ENCODE data around the gene DYNLRB1. TPM values are rescaled to one million over a fixed set of nuclear protein-coding genes. Genes with fewer than 3 reads are reported as not detected.
A peak's percentile ranks its signal among the peaks of the same experiment; 100 is the strongest.
"Not testable (repeated sequence)": the region's sequence is repeated elsewhere in the genome, so short reads cannot be mapped to it uniquely, and the experiment has no call there.

Gene DYNLRB1
- total RNA-seq, 1 donor from 2014 or later = 33.5 TPM

GRCh38 chr20:34512266-34512954 lies 3.8 kb upstream of the DYNLRB1 start:
- DNase-seq = no peak

DNA sequence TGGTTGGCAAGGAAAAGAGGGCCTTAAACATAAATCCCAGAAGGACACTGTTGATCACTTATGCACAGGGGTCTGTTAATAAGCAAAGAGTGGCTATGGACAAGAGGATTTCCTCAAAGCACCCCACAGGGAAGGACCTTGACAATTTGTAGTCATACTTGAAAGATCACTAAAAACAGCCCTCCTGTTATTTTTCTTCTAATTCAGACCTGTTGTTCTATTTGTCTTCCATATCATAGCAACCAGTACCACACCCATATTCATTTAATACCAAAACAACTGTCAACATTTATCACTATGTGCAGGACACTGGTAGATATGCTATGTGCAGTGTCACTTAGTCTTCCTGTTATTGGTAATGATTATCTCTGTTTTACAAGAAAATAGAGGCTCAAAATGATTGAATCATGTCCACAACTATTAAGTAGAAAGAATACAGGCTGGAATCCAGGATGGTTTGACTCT lies 3.2 kb upstream of the DYNLRB1 start:
- DNase-seq = no peak

DNA sequence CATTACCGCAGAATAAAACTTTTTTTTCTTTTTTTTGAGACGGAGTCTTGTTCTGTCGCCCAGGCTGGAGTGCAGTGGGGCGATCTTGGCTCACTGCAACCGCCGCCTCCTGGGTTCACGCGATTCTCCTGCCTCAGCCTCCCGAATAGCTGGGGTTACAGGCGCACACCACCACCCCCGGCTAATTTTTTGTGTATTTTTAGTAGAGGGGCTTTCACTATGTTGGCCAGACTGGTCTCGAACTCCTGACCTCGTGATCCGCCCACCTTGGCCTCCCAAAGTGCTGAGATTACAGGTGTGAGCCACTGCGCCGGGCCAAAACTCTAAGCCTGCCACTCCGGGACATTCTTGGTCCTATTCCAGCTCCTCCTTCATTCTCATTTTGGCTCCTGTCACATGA lies 2.2 kb upstream of the DYNLRB1 start:
- DNase-seq = not testable (repeated sequence)

- DNase-seq = no peak
Observed at GRCh38 chr20:34514897-34515483, 1.2 kb upstream of the DYNLRB1 start.

DNA sequence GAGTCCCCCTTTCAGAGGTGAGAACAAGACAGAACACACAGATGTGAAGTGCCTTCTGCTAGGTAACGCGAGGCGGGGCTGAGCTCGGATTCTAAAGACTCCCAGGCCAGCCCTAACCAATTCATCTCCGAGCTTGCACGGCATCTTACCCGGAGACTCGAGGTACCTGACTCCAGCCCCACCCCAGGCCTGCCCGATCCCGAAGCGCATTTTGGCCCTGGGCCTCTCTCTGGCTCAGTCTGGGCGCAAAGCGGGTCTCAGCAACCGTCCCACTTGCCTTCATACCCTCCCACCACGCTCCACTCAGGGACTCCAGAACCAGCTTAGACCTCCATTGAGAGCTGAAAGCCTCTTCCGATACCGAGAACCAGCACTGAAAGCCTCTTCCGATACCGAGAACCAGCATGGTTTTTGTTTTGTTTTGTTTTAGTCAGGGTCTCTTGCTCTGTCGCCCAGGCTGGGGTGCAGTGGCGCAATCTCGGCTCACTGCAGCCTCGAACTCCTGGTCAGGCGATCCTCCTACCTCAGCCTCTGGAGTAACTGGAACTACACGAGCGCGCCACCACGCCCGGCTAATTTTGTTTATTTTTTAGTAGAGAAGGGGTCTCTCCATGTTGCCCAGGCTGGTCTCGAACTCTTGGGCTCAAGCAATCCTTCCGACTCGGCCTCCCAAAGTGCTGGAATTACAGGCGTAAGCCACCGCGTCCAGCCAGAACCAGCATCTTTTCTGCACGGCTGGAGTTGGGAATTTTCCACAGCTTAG lies 557 bp upstream of the DYNLRB1 start:
- peak; percentile 68 for DNase-seq

DNA sequence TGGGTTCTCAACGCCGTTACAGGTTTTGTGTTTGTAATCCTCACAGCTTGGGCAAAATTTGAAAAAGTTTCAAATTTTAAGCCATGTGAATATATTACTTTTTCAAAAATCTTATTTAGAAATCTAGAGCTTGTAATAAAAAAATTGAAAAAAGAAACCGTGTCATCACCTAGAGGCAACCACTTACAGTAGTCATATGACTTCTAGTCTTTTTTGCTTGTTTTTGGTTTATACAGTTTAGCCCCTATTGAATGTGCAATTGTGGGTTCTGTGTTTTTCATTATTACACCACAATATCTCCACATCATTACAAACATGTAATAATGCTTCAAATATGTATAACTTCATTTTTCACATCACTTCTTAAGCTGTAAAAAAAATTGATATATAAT lies 888 bp downstream of the DYNLRB1 start:
- DNase-seq = no peak

GRCh38 chr20:34518863-34519262 lies 2.6 kb downstream of the DYNLRB1 start:
- DNase-seq = not testable (repeated sequence)

DNA sequence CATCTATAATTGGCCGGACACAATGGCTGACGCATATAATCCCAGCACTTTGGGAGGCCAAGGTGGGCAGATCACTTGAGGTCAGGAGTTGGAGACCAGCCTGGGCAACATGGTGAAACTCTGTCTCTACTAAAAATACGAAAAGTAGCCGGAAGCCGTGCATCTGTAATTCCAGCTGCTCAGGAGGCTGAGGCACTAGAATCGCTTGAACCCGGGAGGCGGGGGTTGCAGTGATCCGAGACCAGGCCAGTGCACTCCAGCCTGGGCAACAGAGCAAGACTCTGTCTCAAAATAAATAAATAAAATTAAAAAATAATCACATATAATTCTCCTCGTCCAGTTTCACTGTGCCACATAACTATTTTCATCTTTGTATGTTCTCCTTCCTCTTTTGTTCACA lies 3.6 kb downstream of the DYNLRB1 start:
- not testable (repeated sequence) for DNase-seq

DNA sequence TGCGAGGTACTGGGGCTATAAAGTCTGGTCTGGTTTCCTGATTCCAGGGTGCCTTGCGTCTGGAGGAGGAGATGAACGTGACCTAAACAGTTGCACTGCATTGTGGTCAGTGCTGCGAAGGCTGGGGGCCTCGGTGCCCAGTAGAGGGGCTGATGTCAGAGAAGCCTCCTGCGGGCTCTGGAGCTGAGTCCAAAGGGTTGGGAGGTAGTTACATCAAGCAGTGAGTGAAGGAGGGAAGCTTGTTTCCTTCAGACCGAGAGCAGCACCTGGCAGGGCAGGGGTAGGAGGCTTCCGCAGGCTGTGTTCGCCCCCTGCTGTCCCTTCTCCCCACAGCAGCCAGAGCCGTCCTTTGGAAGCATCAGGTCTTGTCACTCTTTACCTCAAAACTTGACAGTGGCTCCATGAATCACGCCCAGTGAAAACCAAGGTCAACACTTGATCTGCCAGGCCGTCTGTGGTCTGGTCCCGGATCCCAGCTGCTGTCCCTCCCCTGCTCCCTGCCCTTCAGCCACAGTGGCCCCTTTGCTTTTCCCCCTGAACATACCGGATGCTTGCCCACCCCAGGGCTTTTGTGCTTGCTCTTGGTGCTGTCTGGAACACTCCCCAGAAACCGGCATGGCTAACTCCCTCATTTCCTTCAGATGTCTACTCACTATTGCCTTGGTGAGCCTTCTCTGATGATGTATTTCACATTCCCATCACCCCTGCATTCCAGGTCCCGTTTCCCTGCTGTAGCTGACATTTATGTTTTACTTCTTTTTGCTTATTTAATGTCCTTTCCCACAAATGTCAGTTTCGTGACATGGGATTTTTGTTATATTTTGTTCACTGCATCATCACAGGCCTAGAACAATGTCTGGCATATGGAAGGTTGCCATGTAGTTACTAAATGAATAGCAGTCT lies 7.0 kb downstream of the DYNLRB1 start:
- no peak for DNase-seq

DNA sequence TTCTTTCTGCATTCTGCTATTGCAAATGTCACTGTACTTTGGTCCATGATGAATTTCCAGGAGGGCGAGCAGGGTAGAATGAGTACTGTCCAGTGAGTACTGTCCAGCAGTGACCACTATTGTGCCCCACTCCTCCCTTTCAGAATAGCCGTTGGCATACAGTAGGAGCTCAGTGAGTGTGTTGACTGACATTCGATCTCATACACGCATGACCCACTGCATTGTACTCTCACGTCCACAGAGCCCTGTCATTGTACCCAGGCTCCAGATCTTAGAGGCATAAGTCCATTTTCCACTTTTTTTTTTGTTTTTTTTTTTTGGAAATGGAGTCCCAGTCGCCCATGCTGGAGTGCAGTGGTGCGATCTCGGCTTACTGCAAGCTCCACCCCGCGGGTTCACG lies 8.2 kb downstream of the DYNLRB1 start:
- DNase-seq = no peak

DNA sequence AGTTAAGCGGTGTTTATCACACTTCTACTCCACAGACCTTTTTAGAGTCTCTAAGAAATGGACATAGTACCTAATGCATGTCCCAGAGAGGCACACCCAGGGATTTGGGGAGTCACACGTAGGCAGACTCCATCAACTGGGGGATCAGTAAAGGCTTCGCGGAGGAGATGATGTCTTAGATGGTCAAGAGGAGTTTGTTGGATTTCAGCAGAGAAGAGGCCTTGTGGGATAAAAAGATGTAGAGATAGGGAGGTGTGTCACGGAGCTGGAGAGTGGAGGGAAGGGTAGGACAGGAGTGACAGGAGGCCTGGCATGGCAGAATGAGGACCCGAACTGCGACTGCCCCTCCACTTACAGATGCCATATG lies 9.1 kb downstream of the DYNLRB1 start:
- DNase-seq = no peak

GRCh38 chr20:34525709-34526416 lies 9.6 kb downstream of the DYNLRB1 start:
- peak; percentile 52 for DNase-seq

DNA sequence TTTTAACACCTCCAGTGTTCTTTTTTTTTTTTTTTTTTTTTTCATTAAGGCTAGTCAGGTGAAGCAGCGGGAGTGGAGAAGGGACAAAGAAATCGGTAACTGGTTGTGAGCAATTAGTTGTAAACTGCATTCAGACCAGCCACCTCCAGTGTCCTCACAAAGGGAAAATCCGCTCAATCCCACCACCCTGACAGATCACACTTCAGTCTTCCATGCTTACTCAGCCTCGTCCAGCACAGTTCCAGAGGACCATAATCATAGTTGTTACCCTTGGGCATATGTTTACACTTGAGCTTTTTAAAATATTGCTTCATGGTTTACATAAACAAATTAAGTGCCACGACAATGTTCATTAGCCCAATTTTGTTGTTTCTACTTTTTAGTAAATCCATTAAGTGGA lies 10.2 kb downstream of the DYNLRB1 start:
- no peak for DNase-seq

DNA sequence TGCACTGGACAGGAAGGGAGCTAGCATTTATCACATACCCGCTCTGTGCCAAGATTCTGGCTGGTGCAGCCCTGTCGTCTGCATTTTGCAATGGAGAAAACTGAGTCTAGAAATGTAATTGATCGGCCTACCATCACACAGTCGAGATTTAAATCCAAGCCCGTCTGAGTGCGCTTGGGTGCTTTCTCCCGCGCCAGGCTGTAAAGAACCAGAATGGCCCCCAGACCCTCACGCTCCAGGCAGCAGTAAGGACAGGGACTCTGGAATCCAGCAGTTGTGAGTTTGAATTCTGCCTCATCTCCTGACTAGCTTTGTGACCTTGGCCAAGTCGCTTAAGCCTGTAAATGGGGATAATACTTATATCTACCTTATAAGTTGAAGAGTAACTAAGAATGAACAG lies 10.8 kb downstream of the DYNLRB1 start:
- DNase-seq = no peak

DNA sequence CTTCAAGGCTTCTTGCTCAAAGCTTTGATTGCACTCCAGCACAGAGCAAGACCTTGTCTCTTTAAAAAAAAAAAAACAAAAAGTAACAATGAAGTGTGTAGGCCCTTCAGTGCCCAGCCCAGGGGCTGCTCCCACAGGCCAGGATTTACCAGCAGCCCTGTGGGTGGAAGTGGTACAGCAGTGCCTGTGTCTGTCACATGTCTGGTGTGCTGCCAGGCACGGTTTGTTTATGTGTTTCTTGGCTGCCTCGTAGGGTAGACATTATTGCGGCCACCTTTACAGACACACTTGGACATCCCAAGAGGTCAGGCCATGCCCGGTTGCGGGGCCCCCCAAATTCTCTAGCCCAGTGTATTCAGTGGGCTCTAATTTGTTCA lies 12.7 kb downstream of the DYNLRB1 start:
- peak; percentile 18 for DNase-seq

DNA sequence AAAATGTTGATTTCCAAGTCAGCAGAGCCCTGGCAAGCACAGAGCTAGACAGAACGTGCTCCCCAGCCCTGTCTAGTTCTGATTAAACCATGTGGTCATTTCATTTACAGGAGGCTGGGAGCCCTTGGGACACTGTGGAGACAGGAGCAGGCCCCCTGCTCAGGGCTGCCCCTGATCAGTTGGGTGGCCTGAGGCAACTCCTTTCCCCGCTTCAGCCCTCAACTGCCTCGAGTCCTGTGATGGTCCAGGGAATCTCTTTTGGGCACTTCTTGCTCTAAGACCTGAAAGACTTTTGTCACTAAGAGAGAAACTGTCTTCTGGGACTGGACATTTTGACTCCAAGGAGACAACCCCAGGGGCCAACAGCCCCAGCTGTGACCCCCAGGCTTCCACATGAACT lies 13.5 kb downstream of the DYNLRB1 start:
- DNase-seq = no peak

DNA sequence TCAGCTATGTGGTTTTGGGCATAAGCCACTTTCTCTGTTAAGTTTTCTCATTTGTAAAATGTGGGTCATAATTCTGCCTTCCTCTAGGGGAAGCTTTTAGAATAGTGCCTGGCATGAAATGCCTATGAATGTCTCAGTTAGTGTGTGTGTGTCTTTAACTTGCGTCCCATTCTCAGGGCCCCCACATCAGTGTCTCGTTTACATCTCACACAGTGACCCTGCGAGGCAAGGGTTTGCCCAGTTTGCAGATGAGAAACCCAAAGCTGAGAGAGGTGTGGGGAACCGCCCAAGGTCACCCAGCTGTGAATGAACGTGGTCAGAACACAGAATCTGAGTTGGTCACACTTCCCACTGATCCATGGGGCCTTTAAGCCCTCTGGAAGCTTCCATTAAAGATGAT lies 14.1 kb downstream of the DYNLRB1 start:
- no peak for DNase-seq

DNA sequence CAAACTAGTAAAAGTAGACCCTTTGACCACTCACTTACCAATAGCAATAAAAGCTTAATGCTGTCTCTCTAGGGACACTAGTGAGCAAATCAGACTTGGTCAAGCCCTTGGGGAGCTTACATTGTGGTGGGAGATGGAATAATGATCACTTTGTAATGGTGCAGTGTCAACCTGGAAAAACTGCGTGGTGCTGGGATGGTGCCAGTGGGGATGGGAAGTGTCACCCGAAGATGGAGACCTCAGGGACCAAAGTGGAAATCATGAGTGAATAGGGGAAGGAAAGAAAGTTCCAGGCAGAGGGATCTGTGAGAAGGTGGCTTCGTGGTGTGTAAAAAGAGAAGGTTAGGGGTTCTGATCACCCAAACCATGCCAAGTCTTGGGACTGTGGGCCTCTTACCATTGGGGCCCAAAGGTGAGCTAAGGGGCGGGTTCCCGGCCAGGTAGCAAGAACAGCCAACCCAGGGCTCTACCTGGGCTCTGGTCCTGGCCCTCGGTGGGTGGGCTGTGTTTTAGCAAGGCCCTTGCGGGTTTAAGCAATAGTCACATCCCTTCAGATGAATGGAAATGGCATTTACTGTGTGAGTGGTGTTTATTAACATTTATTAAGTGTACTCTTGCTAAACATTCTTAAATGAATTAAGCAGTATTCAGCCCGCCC lies 15.5 kb downstream of the DYNLRB1 start:
- no peak for DNase-seq

DNA sequence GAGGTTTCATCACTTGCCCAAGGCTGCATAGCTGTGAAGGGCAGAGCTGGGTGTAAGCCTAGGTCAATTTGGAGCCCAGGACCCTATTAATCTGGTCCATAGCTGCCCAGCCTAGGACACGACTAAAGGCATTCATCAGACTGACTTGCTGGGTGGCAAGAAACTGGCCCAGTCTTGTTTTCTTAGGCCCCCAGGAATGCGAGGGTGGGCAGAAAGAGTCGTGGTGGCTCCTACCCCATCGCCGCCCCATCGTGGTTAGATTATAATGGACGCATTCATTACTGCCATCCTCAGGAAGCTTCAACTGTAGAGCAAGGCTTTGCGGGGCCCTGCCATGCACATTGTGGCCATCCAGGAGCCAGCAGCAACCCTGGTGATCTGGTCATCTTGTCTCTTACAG lies 16.1 kb downstream of the DYNLRB1 start:
- DNase-seq = no peak

GRCh38 chr20:34532756-34533155 lies 16.5 kb downstream of the DYNLRB1 start:
- DNase-seq = no peak

DNA sequence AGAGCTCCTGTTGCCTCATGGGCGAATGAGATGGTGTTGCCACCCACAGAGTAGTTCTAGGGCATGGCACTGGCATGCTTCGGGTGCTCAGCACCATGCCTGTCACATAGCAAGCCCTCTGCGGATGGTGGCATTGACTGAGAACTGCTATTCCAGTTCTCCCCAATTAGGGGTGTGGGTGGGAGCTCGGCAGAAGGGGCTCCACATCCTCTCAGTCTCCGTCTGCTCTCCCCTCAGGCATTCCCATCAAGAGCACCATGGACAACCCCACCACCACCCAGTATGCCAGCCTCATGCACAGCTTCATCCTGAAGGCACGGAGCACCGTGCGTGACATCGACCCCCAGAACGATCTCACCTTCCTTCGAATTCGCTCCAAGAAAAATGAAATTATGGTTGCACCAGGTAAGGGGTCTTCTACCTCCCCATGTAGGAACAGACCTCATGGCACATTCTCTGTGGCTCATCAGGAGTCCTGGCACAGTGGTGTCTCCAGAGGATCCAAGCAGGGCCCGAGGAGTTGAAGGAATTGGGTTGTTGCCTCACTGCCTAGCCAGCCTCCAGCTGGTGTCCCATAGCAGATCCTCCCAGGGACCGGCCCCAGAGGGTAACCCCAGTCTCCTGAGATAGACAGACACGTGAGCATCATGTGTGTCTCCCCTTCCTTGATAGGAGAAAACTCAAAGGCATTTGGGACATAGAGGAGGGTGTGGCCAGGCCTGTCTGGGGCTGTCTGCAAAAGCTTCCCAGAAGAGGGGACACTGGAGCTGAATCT lies 18.4 kb downstream of the DYNLRB1 start:
- DNase-seq = no peak
